A673 (cell line): Measurements from ENCODE around the gene NFASC. TPM values are rescaled to one million over a fixed set of nuclear protein-coding genes. Genes with fewer than 3 reads are reported as not detected.

Experiments used
- BruUV-seq: library from RNA; stranded (reverse); fragments of 400-500 nt; replicated peaks from 2 replicates; lab custom pipeline; 2021; lab: Mats Ljungman, UMichigan
- CTCF ChIA-PET: fragments of 300-600 bp; sonication (Branson Sonifier 250); formaldehyde crosslinking; loops from one replicate; lab custom pipeline; 2022; ENCODE audit warnings: antibody characterized with exemption; lab: Charles Lee
- POLR2A ChIA-PET: fragments of 300-600 bp; sonication (Branson Sonifier 250); formaldehyde crosslinking; loops from one replicate; lab custom pipeline; 2022; ENCODE audit warnings: antibody characterized with exemption; ENCODE audit not compliant: low non-redundant PET; lab: Charles Lee
- DNase-seq: peaks from one replicate; pipeline ENCODE4 v3.0.0-alpha.2; 2015; ENCODE audit warnings: low spot score
- H3K27ac ChIP-seq: fragments of 200-600 bp; sonication (generic); 2 replicates; pipeline ENCODE4 v1.5.1; 2016; ENCODE audit warnings: mixed run types, low read depth, mild to moderate bottlenecking, mixed read lengths, antibody characterized with exemption, low read length; ENCODE audit not compliant: poor library complexity, severe bottlenecking
- H3K27me3 ChIP-seq: fragments of 200-600 bp; sonication (generic); replicated peaks from 2 replicates; pipeline ENCODE4 v1.6.1; 2017; ENCODE audit warnings: mixed run types, low read depth, mild to moderate bottlenecking, mixed read lengths, antibody characterized with exemption, low read length; ENCODE audit not compliant: insufficient read depth, poor library complexity
- H3K36me3 ChIP-seq: fragments of 200-600 bp; sonication (generic); 2 replicates; pipeline ENCODE4 v1.6.1; 2016; ENCODE audit warnings: mixed run types, mild to moderate bottlenecking, mixed read lengths, antibody characterized with exemption, low read length; ENCODE audit not compliant: insufficient read depth, poor library complexity, severe bottlenecking
- H3K4me1 ChIP-seq: fragments of 200-600 bp; sonication (generic); 2 replicates; pipeline ENCODE4 v1.6.1; 2017; ENCODE audit warnings: mixed run types, mild to moderate bottlenecking, mixed read lengths, antibody characterized with exemption, low read length; ENCODE audit not compliant: insufficient read depth, poor library complexity, severe bottlenecking
- H3K4me3 ChIP-seq: fragments of 200-600 bp; sonication (generic); 2 replicates; pipeline ENCODE4 v1.5.1; 2016; ENCODE audit warnings: low read depth, mixed run types, mild to moderate bottlenecking, mixed read lengths, low read length; ENCODE audit not compliant: poor library complexity, severe bottlenecking
- H3K9me3 ChIP-seq: fragments of 200-600 bp; sonication (generic); 2 replicates; pipeline ENCODE4 v1.6.1; 2016; ENCODE audit warnings: mixed run types, low read depth, mild to moderate bottlenecking, mixed read lengths, antibody characterized with exemption, low read length; ENCODE audit not compliant: poor library complexity, severe bottlenecking
- EZH2 ChIP-seq: fragments of 200-600 bp; sonication (generic); IDR thresholded peaks from 2 replicates; pipeline ENCODE4 v1.6.1; 2017; ENCODE audit warnings: borderline replicate concordance, low read depth, mild to moderate bottlenecking, mixed read lengths, antibody characterized with exemption, low read length; ENCODE audit not compliant: poor library complexity, severe bottlenecking
- intact Hi-C: fragments of 100-400 bp; cut with micrococcal nuclease; formaldehyde crosslinking; loops from one replicate; pipeline ENCODE4 v1.10.0; 2022; ENCODE audit not compliant: unreplicated experiment
- total RNA-seq: library from RNA; stranded (reverse); gene quantifications from 2 replicates; pipeline ENCODE4 v1.2.3, GENCODE V29; 2021
- TF ChIP-seq, protein P1 (sequence below): fragments of 300-800, 200-600 bp; sonication (generic); conservative IDR thresholded peaks from 2 replicates; pipeline ENCODE4 v1.5.1; 2017; ENCODE audit warnings: low read depth, mild to moderate bottlenecking, antibody characterized with exemption, low read length, moderate library complexity, mixed read lengths

The NFASC gene
- total RNA-seq, 1 experiment from 2014 or later = 0.24 TPM

DNA sequence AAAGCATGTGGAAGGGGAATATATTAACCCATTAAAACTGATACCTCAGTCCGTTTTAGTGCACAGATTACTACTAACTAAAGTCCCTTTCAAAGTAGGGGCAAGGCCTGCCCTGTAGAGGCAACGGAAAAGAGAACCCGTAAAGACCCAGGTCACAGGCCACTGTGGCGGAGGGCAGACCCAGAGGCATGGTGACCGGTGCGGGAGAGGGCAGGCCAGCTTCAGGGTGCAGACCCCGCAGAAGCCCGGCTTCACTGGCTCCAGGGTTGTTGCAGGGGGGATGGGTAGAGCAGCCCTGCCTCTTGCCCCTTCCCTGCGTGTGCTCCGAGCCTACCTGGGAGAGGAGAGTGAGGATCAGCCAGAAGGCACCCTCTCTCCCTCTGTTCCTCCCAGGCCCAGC, 190.1 kb downstream of the NFASC start:
- Histone ChIP-seq H3K4me1 (no peaks in the 10 kb centered on the region), H3K4me3 (no peak overlapping the region), H3K27ac (no peak overlapping the region), H3K36me3 (no peaks in the 10 kb centered on the region), H3K9me3 (no peaks in the 10 kb centered on the region), H3K27me3 (no peaks in the 10 kb centered on the region)
- POLR2A ChIA-PET = no interaction called here
- no TSS peak for BruUV-seq
- CTCF ChIA-PET = interaction anchor here (1.6 to 2.9 kb wide), 2 partner anchors 71 to 84 kb away, joined by 28 to 58 read pairs; no protein-coding TSS in a partner anchor
- DNase-seq = no peak
- TF ChIP-seq EZH2 = no peak
- TF ChIP-seq, protein P1, sequence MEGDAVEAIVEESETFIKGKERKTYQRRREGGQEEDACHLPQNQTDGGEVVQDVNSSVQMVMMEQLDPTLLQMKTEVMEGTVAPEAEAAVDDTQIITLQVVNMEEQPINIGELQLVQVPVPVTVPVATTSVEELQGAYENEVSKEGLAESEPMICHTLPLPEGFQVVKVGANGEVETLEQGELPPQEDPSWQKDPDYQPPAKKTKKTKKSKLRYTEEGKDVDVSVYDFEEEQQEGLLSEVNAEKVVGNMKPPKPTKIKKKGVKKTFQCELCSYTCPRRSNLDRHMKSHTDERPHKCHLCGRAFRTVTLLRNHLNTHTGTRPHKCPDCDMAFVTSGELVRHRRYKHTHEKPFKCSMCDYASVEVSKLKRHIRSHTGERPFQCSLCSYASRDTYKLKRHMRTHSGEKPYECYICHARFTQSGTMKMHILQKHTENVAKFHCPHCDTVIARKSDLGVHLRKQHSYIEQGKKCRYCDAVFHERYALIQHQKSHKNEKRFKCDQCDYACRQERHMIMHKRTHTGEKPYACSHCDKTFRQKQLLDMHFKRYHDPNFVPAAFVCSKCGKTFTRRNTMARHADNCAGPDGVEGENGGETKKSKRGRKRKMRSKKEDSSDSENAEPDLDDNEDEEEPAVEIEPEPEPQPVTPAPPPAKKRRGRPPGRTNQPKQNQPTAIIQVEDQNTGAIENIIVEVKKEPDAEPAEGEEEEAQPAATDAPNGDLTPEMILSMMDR = no peak
- intact Hi-C loops = loop anchor here (1.0 to 5.0 kb wide), 2 partner anchors 71 to 197 kb away; no protein-coding TSS in a partner anchor

DNA sequence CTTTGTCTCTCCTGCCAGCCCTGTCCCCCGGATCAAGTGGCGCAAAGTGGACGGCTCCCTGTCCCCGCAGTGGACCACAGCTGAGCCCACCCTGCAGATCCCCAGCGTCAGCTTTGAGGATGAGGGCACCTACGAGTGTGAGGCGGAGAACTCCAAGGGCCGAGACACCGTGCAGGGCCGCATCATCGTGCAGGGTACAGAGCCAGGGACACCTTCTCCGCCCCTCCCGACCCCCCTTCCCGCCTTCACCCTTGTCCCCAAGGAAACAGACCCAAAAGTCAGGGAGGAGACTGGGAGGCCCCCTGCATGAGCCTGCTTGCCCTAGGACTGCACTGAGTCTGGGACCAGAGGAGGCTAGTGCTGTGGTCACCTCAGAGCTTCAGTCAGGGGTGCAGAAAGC, 190.6 kb downstream of the NFASC start:
- H3K4me3 ChIP-seq = no peak overlapping the region
- H3K27ac ChIP-seq = no peak overlapping the region
- no peak for TF ChIP-seq EZH2
- TF ChIP-seq, protein P1 = no peak
- DNase-seq = no peak
- H3K27me3 ChIP-seq = no peaks in the 10 kb centered on the region
- POLR2A ChIA-PET = no interaction called here
- CTCF ChIA-PET = interaction anchor here (0.8 to 2.9 kb wide), 16 partner anchors 10 to 212 kb away, joined by 3 to 58 read pairs (median 5); no protein-coding TSS in a partner anchor
- H3K9me3 ChIP-seq = no peaks in the 10 kb centered on the region
- no TSS peak for BruUV-seq
- intact Hi-C loops = loop anchor here (1.0 to 5.0 kb wide), 2 partner anchors 72 to 196 kb away; no protein-coding TSS in a partner anchor
- H3K4me1 ChIP-seq = no peaks in the 10 kb centered on the region
- no peaks in the 10 kb centered on the region for H3K36me3 ChIP-seq

DNA sequence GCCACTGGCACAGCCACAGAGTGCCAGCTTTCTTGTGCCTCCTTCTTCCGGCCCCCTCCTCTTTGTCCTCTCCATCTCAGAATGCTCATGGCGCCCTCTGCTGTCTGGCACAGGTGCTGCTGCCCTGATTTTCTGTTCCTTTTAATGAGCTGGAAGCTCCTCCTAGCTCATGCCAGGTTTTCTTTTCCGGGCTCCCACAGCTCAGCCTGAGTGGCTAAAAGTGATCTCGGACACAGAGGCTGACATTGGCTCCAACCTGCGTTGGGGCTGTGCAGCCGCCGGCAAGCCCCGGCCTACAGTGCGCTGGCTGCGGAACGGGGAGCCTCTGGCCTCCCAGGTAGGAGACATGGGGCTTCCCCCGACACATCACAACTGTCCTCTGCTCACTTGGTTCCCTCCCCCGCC, 191.0 kb downstream of the NFASC start:
- peak; percentile 87 for DNase-seq
- Histone ChIP-seq H3K36me3 (no peaks in the 10 kb centered on the region), H3K9me3 (no peaks in the 10 kb centered on the region), H3K4me1 (no peaks in the 10 kb centered on the region), H3K4me3 (no peak overlapping the region), H3K27me3 (no peaks in the 10 kb centered on the region), H3K27ac (no peak overlapping the region)
- ChIA-PET POLR2A (no interaction called here), CTCF (interaction anchor here (0.5 to 2.9 kb wide), 21 partner anchors 9 to 1750 kb away, joined by 3 to 58 read pairs (median 5); no protein-coding TSS in a partner anchor)
- TF ChIP-seq, protein P1 = peak; percentile 96
- TF ChIP-seq EZH2 = no peak
- intact Hi-C loops = loop anchor here (1.0 to 5.0 kb wide), 2 partner anchors 72 to 196 kb away; no protein-coding TSS in a partner anchor
- no TSS peak for BruUV-seq
